HG02981 (cell line): Measurements from ENCODE around the gene DEDD2.
A peak's percentile ranks its signal among the peaks of the same experiment; 100 is the strongest.

Source experiments
- ATAC-seq: cut with Tn5 transposase; IDR thresholded peaks from one replicate; pipeline ENCODE4 v1.9.1; 2021; ENCODE audit warnings: mild to moderate bottlenecking, moderate library complexity; ENCODE audit not compliant: unreplicated experiment

Gene DEDD2

DNA sequence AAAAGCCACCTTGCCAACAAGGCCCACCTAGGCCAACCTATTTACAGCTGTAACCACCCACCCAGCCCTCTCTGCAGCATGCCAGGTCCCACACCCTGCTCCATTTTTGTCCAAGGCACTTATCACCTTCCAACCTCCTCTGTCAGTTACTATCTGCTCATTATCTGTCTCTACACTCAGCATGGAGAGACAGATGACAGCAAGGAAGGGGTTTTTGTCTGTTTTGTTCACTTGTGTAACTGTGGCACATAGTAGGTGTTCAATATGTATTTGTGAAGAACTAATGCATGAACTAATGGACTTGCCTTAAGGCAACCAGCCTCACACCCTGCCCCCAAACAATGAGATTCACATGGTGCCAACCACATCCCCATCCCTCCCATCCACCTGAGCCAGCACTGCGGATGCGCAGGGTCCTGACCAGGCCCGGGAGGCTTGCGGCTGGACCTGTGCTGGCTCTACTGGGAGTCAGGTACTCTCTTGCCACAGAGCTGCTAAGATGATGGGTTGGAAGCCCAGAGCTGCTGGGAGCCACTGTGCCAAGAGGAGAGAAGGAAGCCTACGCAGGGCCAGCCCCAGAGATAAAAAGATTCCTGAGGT lies 17.3 kb downstream of the DEDD2 start:
- no peak for ATAC-seq

DNA sequence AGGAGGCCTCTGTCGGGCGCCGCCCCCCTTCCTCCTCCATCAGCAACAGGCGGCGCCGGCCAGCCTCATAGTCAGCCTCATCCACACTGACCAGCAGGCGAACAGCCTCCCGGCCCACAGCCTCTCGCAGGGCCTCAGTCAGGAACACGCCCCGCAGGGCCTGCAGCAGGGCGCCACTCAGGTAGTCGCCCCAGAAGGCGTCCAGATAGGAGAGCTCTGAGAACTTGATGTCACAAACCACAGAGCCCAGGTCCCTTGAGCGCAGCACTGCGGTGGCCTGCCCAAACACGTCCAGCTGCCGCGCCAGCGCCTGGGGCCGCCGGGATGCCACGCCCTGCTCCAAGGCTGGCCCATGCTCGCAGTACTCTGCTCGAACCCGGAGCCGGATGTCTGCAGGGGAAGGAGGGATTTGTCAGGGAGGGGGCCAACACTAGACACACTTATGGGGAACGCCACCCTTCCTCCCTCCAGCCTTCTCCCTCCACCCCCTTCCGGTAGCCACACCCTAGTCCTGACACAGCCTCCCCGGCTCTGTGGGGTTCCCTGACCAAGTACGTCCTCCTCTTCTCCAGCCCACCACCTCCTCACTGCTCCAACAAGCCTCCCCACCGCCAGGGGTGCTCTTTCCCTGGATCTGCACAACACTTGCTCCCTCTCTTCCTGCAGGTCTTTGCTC lies 17.9 kb downstream of the DEDD2 start:
- ATAC-seq, result peak; percentile 46

DNA sequence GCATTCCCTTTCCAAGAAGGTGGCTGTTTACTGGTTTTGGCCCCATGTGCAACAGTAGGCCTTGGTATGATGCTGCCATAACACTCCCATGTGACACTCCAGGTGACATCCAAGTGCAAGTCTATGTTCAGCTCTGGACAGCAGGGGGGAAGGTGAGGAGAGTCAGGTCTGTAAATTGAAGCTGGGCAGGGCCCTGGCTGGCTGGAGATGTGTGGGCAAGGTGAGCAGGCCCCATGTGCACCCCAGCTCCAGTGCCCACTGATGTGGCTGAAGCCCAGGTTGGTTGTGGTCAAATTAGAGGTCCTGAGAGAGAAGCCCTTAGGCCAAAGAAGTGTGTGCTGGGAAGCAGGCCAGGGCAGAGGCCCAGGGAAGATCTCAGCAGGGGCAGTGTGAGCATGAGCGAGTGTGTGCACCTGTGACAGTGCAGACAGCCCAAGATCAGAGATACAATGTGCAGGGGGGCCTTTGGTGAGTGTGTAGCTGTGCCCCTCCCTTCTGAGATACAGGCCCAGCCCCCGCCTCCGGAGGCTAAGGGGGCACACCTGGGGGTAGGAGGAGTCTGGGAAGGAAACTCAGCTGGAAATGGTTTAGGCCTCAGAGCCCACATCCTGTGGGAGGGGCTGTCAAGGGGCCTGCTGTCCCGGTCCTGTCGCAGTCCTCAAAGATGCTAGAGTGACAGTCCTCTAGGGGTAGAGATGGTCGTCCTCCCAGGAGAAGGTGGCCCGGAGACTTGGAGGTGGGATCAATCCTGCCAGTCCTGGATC lies 18.6 kb downstream of the DEDD2 start:
- peak; percentile 36 for ATAC-seq

DNA sequence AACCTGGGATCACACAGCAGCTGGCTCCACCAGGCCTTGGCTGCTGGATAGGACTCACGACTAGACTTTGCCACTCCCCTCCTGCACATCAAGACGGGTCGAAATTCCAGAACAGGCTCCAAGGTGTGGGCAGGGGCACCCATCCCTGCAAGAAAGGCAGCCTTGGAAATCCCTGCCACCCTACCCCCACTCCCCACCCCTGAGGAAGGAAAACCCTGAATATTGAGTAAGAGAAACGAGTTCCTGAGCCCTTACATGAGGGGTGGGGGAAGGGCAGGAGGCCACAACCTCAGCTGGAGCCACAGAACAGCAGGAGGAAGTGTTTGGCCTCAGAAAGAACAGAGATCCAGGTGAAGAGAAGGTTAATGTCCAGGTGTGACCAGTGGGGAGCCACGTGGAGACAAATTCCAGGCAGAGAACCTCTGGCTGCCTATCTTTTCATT lies 20.1 kb downstream of the DEDD2 start:
- no peak for ATAC-seq

DNA sequence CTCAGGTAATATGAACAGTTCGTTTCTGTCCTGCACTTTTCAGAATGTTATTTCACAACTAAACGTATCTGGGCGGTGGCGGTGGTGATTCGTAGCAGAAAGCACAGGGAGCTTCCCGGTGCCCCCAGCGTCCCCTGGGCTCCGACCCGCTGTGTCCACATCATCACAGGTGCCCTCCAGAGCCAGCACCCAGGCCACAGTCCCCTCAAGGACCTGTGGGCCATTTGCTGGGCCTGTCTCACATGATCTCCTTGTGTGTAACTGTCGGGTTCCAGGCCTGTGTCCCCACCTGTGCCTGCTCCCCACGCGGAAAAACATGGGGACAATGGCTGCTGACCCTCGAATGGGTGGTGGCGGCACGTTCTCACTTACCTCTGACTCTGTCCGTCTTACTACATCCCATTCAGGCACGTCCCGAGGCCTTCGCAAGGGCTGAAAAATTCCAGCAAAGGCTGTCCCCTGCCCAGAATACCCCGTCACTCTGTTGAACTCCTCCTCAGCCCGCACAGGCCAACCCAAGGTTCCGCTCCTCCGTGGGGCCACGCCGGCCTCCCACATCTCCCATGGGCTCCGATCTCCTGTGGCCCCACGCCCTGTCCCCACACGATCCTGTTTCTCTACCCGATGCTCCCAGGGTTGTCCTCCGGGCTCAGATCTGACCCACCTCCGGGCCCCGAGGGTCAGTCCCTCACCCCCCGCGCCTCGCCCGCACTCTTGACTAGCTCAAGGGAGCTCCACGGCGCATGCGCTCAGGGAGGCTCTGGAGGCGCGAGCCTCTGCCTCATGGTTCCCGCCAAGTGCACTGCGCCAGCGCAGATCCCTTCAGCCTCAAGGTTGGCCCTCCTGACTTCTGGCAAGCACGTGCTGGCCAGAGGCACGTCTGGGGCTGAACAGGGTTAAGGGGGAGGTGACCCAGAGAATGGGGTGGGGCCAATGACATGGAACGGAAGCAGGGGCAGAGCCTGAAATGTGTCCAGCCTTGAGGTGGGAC lies 21.2 kb downstream of the DEDD2 start:
- no peak for ATAC-seq

DNA sequence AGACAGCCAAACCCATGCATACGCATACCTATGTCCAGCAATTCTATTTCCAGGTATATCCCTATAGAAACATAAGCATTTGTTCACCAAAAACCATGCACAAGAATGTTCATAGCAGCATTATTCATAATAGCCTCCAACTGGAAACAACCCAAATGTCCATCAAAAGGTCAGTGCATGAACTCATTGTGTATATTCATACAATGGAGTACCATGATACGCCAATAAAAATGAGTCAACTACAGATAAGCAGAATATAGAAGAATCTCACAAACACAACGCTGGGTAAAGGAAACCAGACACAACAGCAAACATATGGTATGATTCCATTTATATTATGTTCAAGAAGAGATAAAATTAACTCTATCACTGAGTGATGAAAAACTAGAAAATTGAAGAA lies 23.8 kb downstream of the DEDD2 start:
- ATAC-seq, result no peak

DNA sequence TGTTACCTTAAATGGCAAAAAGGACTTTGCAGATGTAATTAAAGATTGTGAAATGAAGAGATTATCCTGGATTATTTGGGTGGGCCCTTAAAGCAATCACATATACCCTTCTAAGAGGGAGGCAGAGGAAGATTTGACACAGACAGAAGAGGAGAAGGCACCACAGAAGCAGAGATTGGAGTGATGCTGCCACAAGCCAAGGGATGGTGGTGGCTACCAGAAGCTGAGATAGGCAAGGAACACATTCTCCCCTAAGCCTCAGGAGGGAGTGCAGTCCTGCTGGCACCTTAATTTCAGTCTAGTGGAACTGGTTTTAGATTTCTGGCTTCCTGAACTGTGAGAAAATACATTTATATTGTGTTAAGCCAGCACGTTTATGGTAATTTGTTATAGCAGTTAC lies 24.2 kb downstream of the DEDD2 start:
- no peak for ATAC-seq

DNA sequence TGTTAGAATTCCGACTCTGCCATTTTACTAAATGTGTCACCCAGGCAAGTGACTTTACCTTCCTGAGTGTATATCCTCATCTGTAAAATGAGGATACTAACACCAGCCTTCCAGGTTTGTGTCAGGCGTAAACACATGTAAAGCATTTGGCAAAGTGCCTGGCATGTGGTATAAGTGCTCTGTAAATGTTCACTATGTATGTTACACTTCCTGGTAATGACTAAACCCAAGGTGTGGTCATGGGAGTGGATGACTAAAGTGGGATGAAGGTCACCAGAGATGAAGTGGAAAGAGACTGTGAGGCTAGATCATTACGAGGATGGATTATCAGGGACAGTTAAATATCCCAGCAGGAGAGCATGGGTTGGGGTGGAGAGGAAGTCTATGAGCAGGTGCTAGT lies 25.6 kb downstream of the DEDD2 start:
- no peak for ATAC-seq

DNA sequence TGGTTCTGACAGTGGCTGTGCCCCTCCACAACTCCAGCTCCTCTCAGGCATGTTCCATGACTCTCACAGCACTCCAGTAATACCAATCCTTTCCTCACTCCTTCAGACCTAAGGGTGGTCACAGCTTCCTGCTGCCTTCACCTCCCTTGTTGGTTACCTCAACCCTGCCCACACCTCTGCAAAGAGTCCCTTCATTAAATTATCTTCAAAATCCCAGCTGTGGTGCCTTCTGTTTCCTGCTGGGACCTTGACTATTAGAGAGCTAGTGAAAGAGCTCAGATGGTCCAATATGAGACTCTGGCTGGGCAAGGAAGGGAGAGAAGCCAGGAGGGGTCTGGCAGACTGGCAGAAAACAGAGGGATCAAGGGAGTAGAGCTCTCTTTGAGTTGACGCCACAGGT lies 26.1 kb downstream of the DEDD2 start:
- no peak for ATAC-seq

DNA sequence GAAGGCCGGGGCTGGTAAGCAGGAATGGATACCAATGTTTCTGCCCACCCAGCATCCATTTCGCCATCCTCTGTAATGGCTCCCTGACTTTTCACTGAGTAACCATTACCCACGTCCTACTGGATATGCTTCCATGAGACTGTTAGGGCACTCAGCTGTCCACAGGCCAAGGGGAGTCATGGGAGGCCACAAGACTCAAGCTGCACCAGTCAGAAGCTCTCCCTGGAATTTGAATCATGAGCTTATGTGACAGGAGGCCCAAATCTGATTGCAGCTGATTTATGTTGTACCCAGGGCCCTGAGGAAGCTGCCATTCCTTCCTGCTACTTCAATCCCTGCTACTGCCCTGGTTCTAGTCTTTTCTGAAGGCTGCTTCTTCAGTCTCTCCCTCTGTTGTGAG lies 28.3 kb downstream of the DEDD2 start:
- ATAC-seq, result no peak

DNA sequence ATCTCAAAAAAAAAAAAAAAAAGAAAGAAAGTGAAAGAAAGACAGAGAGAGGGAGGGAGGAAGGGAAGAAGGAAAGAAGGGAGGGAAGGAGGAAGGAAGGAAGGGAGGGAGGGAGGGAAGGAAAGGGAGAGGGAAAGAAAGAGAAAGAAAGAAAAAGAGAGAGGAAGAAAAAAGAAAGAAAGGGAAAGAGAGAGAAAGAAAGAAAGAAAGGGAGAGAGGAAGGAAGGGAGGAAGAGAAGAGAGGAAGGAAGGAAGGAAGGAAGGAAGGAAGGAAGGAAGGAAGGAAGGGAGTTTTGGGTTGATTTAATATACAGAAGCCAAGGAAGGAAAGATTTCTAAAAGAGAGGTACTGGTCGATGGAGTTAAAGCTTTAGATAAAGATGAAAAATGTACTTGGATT lies 28.8 kb downstream of the DEDD2 start:
- ATAC-seq, result no peak

DNA sequence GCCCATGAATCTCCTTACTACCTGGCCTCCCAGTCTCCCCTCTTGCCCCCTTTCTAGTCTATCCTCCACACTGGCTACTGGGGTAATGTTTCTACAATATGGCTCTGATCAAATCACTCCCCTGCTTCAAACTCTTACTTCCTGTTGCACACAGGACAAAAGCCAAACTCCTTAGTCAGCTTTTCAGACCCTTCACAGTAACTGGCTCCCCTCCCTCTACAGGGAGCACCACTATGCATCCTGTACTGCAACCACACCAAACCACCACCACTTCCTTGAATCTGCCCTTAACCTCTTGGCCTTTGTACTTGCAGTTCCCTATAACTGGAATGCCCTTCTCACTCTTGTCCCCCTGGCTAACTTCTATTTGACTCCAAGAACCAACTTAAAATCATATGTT lies 32.2 kb downstream of the DEDD2 start:
- ATAC-seq, result no peak

DNA sequence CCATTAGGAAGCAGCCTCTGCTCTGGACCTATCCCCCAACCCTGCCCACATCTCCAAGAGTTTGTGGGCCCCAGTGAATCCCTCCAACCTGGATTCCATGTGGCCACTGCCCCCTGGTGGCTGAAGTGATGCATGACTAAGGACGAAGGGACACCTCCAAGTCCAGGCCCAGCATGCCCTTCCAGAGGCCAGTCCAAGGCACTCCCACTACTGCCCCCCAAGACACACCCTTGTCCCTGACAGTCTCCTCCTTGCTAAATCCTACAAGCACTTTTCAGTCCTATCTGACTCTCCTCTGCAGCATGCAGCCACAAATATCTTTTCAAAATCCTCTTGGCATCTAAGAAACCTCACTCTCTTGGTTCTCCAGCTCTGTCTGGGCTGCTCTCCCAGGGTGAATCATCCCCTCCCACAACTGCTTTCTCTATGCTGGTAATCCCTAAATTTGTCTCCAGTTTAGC lies 33.0 kb downstream of the DEDD2 start:
- ATAC-seq, result no peak

DNA sequence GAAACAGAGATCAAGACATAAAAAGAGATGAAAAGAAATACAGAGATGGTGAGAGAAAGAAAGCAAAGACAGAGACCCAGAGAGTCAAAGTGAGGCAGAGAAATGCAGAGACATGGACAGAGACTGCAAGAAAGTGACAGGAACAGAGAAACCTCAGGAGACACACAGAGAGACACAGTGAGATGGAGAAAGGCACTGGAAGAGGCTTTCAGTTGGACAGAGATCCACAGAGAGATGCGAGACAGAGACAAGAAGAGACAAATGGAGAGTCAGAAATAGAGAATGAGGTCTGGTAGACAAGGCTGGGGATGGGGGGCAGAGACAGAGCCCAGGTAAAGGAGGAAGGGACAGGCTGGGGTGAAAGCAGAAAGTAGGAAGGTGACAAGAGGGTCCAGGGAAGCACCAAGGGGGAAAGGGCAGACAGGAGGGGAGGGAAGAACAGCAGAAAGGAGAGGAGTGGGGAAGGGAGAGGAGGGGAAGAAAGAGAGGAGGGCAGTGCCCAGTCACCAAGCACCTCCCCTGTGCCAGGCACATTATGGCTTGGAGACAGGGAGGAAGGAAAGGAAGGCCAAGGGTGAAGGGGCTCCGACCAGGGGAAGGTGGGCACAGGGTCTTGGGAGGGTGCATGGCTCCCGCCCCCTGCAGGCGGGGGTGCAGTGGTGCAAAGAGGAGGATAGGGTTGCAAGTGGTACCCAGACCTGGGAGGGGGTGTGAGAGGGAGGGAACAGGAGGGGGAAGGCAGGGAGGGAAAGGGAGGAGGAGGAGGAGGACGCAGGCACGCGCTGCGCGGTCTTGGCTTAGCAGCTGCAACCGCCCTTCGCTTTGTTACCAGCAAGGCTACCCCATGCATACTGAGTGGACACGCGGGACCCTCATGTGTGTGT lies 38.4 kb downstream of the DEDD2 start:
- ATAC-seq, result no peak

DNA sequence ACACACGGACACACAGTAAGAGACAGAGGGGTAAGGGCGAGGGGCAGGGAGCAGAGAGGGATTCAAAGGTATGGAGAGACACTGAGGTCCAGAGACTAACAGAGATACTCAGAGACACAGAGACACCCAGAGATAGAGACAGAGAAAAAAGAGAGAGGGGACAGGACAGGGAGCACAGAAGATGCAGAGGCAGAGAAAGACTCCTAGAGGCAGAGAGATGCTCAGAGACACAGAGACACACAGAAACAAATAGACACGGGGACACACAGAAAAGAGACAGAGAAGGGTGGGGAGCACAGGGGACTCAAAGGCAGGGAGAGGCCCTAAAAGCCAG lies 39.8 kb downstream of the DEDD2 start:
- ATAC-seq, result no peak

DNA sequence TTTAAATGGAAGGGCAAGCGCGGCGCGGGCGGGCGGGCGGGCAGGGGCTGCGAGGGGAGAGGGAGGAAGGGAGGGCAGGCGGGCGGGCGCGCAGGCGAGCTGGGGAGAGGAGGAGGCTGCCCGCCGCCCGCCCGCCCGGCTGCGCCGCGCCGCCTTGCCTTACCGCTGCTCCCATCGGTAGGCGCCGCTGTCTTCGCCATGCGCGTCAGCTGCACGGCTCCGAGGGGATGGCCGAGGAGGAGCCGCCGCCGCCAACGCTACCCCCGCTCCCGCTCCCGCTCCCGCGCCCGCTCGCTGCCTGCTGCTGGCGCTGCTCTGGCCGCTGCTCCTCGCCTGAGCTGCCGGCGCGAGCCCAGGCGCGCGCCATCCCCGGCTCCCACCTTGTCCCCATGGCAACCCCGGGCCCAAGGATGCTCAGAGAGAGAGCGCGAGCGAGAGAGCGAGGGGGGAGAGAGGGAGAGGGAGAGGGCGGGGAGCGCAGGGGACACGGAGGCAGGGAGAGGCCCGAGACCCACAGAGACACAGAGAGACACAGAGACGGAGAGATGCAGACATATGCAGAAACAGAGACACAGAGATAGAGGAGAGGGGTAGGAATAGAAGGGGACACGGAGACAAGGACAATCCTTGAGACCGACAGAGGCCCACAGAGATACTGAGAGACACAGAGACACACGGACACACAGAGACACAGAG lies 40.3 kb downstream of the DEDD2 start:
- peak; percentile 53 for ATAC-seq

DNA sequence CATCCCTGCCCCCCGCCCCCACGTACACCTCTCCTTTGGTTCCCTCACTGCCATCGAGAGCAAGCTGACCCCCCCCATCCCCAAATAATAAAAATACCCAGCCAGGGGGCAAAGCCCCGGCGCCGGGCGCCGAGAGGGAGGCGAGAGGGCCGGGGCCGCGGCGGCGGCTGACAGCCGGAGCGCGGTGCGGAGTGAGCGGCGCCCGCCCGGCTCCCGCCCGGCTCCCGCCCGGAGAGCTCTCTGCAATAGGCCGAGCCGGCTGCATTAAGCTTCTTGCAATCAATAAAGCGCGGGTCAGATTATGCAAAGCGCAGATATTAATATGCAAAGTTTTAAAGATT lies 40.9 kb downstream of the DEDD2 start:
- ATAC-seq, result no peak

DNA sequence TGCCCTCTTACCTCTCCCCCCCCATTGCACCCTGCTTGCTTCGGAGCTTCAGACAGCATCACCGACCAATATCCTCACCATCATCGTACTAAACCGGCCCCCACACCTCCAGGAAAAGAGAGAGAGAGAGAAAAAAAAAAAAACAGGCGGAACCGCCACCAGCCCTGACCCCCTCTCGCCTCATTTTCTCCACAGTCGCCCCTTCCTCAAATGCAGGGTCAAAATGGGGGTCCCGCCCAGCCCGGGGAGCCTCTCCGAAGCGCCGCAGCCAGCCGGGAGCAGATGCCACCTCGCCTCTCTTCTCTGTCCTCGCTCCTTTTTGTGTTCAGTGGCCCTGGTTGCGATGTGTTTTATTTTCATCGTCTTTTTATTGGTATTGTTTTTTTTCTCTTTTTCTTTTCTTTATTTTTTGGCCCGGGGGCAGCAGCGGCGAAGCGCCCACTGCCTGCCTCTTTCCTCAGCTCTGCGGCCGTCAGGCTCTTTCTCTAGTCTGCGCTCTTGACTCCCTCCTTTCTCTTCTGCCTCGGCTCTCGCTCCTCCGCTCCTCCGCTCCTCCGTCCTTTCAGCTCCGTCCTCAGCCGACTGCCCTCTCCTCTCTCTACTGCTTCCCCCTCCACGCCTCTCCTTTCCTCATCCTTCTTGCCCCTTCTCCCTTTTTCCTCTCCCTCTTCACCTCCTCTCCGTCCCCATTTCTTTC lies 41.4 kb downstream of the DEDD2 start:
- no peak for ATAC-seq
